CD14-positive monocyte (primary cell): Measurements from ENCODE around the gene ALG6. TPM values are rescaled to one million over a fixed set of nuclear protein-coding genes. Genes with fewer than 3 reads are reported as not detected.
"Not testable (repeated sequence)": the region's sequence is repeated elsewhere in the genome, so short reads cannot be mapped to it uniquely, and the experiment has no call there.

ENCODE experiments used
- DNase-seq, 3 donors: peaks; one replicate each; pipeline ENCODE4 v3.0.0-alpha.2; 2011 to 2022
- H2AFZ ChIP-seq: 2 replicates; pipeline ENCODE4 v1.6.0; 2012; ENCODE audit warnings: mild to moderate bottlenecking, low read depth, low read length, inconsistent platforms; ENCODE audit not compliant: insufficient read depth, poor library complexity, severe bottlenecking
- H3K27ac ChIP-seq, 2 donors: 1 replicate in 1 of 2; 2 replicates in 1 of 2; pipeline ENCODE4 v1.5.1; 2012 to 2013; ENCODE audit warnings: low read length in 2 of 2, control low read depth in 1 of 2, inconsistent platforms in 1 of 2, low read depth in 1 of 2, mild to moderate bottlenecking in 1 of 2
- H3K27me3 ChIP-seq, 2 donors: one replicate each; pipeline versions ENCODE4 v1.6.0 to v1.6.1; 2011 to 2013; ENCODE audit warnings: low read length in 2 of 2; ENCODE audit not compliant: control insufficient read depth in 2 of 2, insufficient read depth in 2 of 2
- H3K36me3 ChIP-seq, 2 donors: replicated peaks in 1 of 2; 1 replicate in 1 of 2; 2 replicates in 1 of 2; pipeline versions ENCODE4 v1.5.1 to v1.6.1; 2012 to 2013; ENCODE audit warnings: low read length in 2 of 2, control low read depth in 1 of 2, inconsistent platforms in 1 of 2, mild to moderate bottlenecking in 1 of 2; ENCODE audit not compliant: insufficient read depth in 2 of 2, control insufficient read depth in 1 of 2
- H3K4me1 ChIP-seq, 2 donors: 1 replicate in 1 of 2; 2 replicates in 1 of 2; pipeline versions ENCODE4 v1.5.1 to v1.6.1; 2012 to 2013; ENCODE audit warnings: low read length in 2 of 2, control low read depth in 1 of 2, inconsistent platforms in 1 of 2, mild to moderate bottlenecking in 1 of 2, moderate library complexity in 1 of 2; ENCODE audit not compliant: insufficient read depth in 2 of 2, control insufficient read depth in 1 of 2
- H3K4me2 ChIP-seq: replicated peaks from 2 replicates; pipeline ENCODE3; 2012; ENCODE audit warnings: low read length, moderate library complexity, mild to moderate bottlenecking; ENCODE audit not compliant: poor library complexity, severe bottlenecking; ENCODE audit errors: extremely low read depth
- H3K4me3 ChIP-seq, 3 experiments: fragments of 200-600 bp in 1 of 3; sonication (generic) in 1 of 3; replicated peaks in 1 of 3; 1 replicate in 2 of 3; 2 replicates in 1 of 3; pipeline ENCODE4 v1.5.1; 2011 to 2013; ENCODE audit warnings: low read length in 3 of 3, mild to moderate bottlenecking in 3 of 3, control low read depth in 2 of 3, low read depth in 2 of 3, inconsistent platforms in 1 of 3, moderate library complexity in 1 of 3
- H3K79me2 ChIP-seq: 2 replicates; pipeline ENCODE4 v1.6.0; 2012; ENCODE audit warnings: mild to moderate bottlenecking, control low read depth, inconsistent platforms, low read length, moderate library complexity; ENCODE audit not compliant: insufficient read depth
- H3K9ac ChIP-seq: 2 replicates; pipeline ENCODE4 v1.6.0; 2017; ENCODE audit warnings: low read length, mild to moderate bottlenecking; ENCODE audit not compliant: insufficient read depth, poor library complexity, severe bottlenecking
- H3K9me3 ChIP-seq, 2 donors: replicated peaks in 1 of 2; 1 replicate in 1 of 2; 2 replicates in 1 of 2; pipeline versions ENCODE4 v1.5.1 to v1.6.1; 2012 to 2013; ENCODE audit warnings: low read length in 2 of 2, control low read depth in 1 of 2; ENCODE audit not compliant: control insufficient read depth in 1 of 2, insufficient read depth in 1 of 2
- H4K20me1 ChIP-seq: 2 replicates; pipeline ENCODE4 v1.6.0; 2012; ENCODE audit warnings: mild to moderate bottlenecking, low read length, control low read depth, moderate library complexity; ENCODE audit not compliant: insufficient read depth
- H3K27ac Mint-ChIP-seq, 7 donors: one replicate each; pipeline ENCODE4 v1.8.0; 2020; ENCODE audit warnings: mild to moderate bottlenecking in 7 of 7, mixed read lengths in 7 of 7, moderate library complexity in 6 of 7, inconsistent platforms in 2 of 7
- H3K27me3 Mint-ChIP-seq, 3 donors: one replicate each; pipeline ENCODE4 v1.8.0; 2021 to 2022; ENCODE audit warnings: low read depth in 3 of 3, mild to moderate bottlenecking in 3 of 3, mixed read lengths in 3 of 3, moderate library complexity in 3 of 3, inconsistent platforms in 1 of 3
- H3K36me3 Mint-ChIP-seq, 2 donors: one replicate each; pipeline ENCODE4 v1.8.0; 2020; ENCODE audit warnings: mixed read lengths in 2 of 2, inconsistent platforms in 1 of 2, mild to moderate bottlenecking in 1 of 2
- H3K4me1 Mint-ChIP-seq: one replicate; pipeline ENCODE4 v1.8.0; 2020; ENCODE audit warnings: mild to moderate bottlenecking, mixed read lengths
- H3K4me3 Mint-ChIP-seq, 2 donors: one replicate each; pipeline ENCODE4 v1.8.0; 2020; ENCODE audit warnings: mild to moderate bottlenecking in 2 of 2, mixed read lengths in 2 of 2, moderate library complexity in 1 of 2
- H3K9me3 Mint-ChIP-seq, 7 donors: one replicate each; pipeline ENCODE4 v1.8.0; 2020 to 2022; ENCODE audit warnings: mixed read lengths in 7 of 7, mild to moderate bottlenecking in 6 of 7, moderate library complexity in 6 of 7, inconsistent platforms in 2 of 7
- WGBS: methylation state at CpG from one replicate; pipeline ENCODE4 v1.1.5; 2013; ENCODE audit warnings: missing lambda C conversion rate; ENCODE audit not compliant: insufficient coverage; 5-methylcytosine and 5-hydroxymethylcytosine counted together
- intact Hi-C, 2 donors: fragments of 100-400 bp; cut with micrococcal nuclease; formaldehyde crosslinking; loops; one replicate each; pipeline versions ENCODE4 v1.15.0 to v1.15.1; 2023
- polyA plus RNA-seq, 3 donors: library from polyadenylated mRNA; depleted of rRNA in 1 of 3; unstranded in 2 of 3; stranded (reverse) in 1 of 3; fragments of 300-500 nt in 2 of 3; fragments of >200 nt in 1 of 3; fragmentation: Illumina TruSeq in 2 of 3; gene quantifications; 1 replicate in 2 of 3; 2 replicates in 1 of 3; pipeline ENCODE4 v1.2.3, GENCODE V29; 2012 to 2021
- TF ChIP-seq, protein P1 (sequence below): fragments of 200-600 bp; IDR thresholded peaks from one replicate; pipeline ENCODE4 v1.8.0; 2022; ENCODE audit warnings: antibody characterized with exemption, mild to moderate bottlenecking

Gene ALG6
- polyA plus RNA-seq, 3 donors: 9.3 to 24.7 (median 20.2) TPM

DNA sequence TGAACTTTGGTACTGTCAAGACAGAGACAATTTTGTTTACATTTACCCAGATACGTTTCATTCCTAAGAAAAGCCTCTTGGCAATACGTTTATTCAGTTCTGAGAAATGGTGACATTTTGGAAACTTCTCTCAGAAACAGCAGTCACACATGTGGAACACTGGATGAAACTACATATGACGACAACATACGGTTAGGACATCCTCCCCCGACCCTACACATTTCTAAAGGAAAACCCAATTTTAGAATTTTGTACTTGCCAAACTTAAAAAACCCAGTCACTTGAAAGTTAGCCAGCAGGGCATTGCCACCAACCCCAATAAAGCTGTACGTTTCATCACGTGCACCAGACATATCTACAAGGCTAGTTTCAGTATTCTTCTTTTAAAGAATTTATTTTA lies 98.8 kb downstream of the ALG6 start:
- Histone ChIP-seq H3K79me2 (no peaks in the 10 kb centered on the region), H3K9me3 (peaks cover 2 to 8% of the 10 kb centered on the region in 2 donors), H2AFZ (no peak overlapping the region), H4K20me1 (no peaks in the 10 kb centered on the region), H3K27me3 (no peaks in the 10 kb centered on the region), H3K27ac (no peak overlapping the region), H3K36me3 (no peaks in the 10 kb centered on the region), H3K4me3 (no peak overlapping the region), H3K4me2 (no peak overlapping the region), H3K4me1 (peaks cover 30 to 42% of the 10 kb centered on the region in 2 donors), H3K9ac (no peak overlapping the region)
- H3K4me1 Mint-ChIP-seq: peaks cover 39% of the 10 kb centered on the region
- 97% methylated on average over 3 of the region's 7 CpGs for WGBS
- peak overlapping the region in 1 of 7 donors; percentile 25 for H3K27ac Mint-ChIP-seq
- TF ChIP-seq, protein P1, sequence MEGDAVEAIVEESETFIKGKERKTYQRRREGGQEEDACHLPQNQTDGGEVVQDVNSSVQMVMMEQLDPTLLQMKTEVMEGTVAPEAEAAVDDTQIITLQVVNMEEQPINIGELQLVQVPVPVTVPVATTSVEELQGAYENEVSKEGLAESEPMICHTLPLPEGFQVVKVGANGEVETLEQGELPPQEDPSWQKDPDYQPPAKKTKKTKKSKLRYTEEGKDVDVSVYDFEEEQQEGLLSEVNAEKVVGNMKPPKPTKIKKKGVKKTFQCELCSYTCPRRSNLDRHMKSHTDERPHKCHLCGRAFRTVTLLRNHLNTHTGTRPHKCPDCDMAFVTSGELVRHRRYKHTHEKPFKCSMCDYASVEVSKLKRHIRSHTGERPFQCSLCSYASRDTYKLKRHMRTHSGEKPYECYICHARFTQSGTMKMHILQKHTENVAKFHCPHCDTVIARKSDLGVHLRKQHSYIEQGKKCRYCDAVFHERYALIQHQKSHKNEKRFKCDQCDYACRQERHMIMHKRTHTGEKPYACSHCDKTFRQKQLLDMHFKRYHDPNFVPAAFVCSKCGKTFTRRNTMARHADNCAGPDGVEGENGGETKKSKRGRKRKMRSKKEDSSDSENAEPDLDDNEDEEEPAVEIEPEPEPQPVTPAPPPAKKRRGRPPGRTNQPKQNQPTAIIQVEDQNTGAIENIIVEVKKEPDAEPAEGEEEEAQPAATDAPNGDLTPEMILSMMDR: no peak
- intact Hi-C loops: no loop called here
- DNase-seq: no peak
- H3K27me3 Mint-ChIP-seq: no peaks in the 10 kb centered on the region
- H3K9me3 Mint-ChIP-seq: peaks cover 3 to 15% (median 11%) of the 10 kb centered on the region in 7 donors
- peaks cover 0 to 7% of the 10 kb centered on the region in 2 donors for H3K36me3 Mint-ChIP-seq
- H3K4me3 Mint-ChIP-seq: no peak overlapping the region

DNA sequence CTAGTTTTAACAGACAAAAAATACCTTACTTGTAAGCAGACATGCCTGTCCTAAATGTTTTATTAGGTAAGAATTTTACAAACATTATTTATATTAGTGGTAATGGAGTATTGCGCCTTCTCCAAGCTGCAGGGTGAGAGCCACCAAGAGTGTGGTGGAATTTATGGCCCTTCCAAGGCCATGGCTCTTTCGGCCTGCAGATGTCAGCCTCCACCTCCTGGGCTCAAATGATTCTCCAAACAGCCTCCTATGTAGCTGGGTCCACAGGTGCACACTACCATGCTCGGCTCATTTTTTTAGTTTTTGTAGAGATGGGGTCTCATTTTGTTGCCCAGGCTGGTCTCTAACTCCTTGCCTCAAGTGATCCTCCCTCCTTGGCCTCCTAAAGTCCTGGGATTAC lies 99.3 kb downstream of the ALG6 start:
- Mint-ChIP-seq H3K36me3 (peaks cover 0 to 6% of the 10 kb centered on the region in 2 donors), H3K27ac (peak overlapping the region in 1 of 7 donors; percentile 30), H3K4me3 (no peak overlapping the region), H3K4me1 (peaks cover 39% of the 10 kb centered on the region), H3K27me3 (no peaks in the 10 kb centered on the region), H3K9me3 (peaks cover 4 to 14% (median 9%) of the 10 kb centered on the region in 7 donors)
- Histone ChIP-seq H3K27ac (no peak overlapping the region), H4K20me1 (no peaks in the 10 kb centered on the region), H3K4me3 (no peak overlapping the region), H2AFZ (no peak overlapping the region), H3K4me2 (no peak overlapping the region), H3K79me2 (no peaks in the 10 kb centered on the region), H3K9me3 (peaks cover 2 to 4% of the 10 kb centered on the region in 2 donors), H3K9ac (no peak overlapping the region), H3K27me3 (no peaks in the 10 kb centered on the region), H3K36me3 (no peaks in the 10 kb centered on the region), H3K4me1 (peaks cover 30 to 42% of the 10 kb centered on the region in 2 donors)
- intact Hi-C loops: no loop called here
- TF ChIP-seq, protein P1: no peak
- DNase-seq: no peak
- WGBS: 100% methylated on average over 1 of the region's 3 CpGs

DNA sequence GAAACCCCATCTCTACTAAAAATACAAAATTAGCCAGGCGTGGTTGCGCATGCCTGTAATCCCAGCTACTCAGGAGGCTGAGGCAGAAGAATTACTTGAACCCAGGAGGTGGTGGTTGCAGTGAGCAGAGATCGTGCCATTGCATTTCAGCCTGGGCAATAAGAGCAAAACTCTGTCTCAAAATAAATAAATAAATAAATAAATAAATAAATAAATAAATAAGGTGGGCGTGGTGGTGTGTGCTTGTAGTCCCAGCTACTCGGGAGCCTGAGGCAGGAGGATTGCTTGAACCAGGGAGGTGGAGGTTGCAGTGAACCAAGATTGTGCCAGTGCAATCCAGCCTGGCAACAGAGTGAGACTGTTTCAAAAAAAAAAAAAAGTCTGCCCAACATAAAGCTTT lies 101.3 kb downstream of the ALG6 start:
- H4K20me1 ChIP-seq, H3K36me3 ChIP-seq, H3K4me2 ChIP-seq, H3K36me3 Mint-ChIP-seq, H3K9me3 ChIP-seq, H3K79me2 ChIP-seq, H3K27ac ChIP-seq, H3K27me3 ChIP-seq, H3K27me3 Mint-ChIP-seq, H3K4me3 Mint-ChIP-seq, H3K4me3 ChIP-seq, H3K27ac Mint-ChIP-seq, H2AFZ ChIP-seq, intact Hi-C loops, H3K9ac ChIP-seq, DNase-seq: not testable (repeated sequence)
- Mint-ChIP-seq H3K4me1 (peaks cover 27% of the 10 kb centered on the region), H3K9me3 (peaks cover 3 to 13% (median 8%) of the 10 kb centered on the region in 7 donors)
- peaks cover 21 to 27% of the 10 kb centered on the region in 2 donors for H3K4me1 ChIP-seq
- WGBS: 100% methylated on average over 2 of the region's 5 CpGs
